HG02870 (cell line): ENCODE results near the gene PDIA2.
"Not testable (repeated sequence)": the region's sequence is repeated elsewhere in the genome, so short reads cannot be mapped to it uniquely, and the experiment has no call there.

Experiments used
- ATAC-seq: cut with Tn5 transposase; IDR thresholded peaks from one replicate; pipeline ENCODE4 v1.9.1; 2021; ENCODE audit warnings: mild to moderate bottlenecking, moderate library complexity; ENCODE audit not compliant: unreplicated experiment

PDIA2 gene

DNA sequence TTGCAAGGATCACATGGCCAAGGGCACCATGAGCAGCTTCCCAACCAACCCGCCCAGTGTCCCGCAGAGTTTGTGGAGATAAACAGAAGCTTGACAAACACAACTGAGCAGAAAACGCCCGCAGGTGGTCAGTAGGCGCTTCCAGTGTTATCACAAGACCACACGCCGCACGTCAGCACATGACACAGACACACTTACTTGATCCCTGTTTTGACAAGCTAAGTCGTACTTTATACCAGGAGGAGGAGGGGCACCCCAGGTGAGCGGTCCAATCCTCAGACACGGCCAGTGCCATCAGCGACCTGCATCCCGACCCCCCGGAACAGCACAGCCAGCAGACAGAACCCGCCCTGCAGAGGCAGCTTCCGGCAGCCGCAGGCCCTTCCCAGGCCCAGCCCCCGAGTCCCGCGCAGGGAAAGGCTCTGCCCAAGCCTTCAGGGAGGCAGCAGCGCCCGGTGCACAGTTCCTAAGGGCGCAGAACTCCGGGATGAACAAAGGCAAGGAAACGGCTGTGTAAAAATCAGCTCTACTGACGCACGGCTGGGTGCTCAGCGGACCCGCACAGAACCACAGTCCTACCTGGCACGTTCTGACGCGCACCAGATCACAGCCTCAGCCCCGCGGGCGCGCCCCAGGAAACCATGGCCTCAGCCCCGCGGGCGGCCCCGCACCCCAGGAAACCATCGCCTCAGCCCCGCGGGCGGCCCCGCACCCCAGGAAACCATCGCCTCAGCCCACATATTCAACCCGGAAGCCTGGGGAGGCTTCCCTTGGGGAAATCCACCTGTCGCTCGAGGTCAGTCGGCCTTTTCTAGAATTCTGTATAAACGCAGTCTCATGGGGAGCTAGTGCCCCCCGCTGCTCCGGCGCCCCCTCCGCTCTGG lies 41.7 kb downstream of the PDIA2 start:
- ATAC-seq = no peak

DNA sequence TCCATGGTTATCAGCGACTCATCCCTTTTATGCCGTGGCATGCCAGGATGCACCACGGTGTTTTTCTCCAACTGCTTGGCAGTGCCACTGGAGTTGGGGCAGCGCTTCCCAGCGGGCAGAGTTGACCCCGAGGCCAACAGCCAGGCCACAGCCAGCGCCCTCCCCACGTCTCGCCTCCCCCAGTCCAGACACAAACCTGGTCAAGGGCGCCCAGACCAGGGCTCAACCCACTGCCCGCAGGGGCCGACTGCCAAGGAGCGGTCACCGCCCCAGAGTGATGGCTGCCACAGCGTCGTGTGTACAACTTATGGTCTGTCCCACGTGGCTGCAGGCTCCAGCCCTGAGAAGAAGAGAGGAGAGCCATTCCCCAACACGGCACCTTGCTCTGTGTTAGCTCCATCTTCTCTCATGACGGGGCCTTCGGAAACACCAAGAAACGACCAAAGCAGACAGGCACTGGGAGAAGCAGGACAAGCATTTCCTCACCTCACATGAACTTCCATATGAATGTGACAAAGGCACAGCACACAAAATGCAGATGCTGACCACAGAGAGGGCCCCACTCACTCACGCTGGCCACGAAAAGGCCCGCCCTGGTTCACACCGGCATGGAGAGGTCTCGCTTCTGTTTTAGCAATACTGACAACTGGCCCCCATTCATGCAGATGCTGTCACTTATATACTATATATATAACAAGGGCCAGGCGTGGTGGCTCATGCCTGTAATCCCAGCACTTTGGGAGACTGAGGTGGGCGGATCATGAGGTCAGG lies 42.6 kb downstream of the PDIA2 start:
- no peak for ATAC-seq

DNA sequence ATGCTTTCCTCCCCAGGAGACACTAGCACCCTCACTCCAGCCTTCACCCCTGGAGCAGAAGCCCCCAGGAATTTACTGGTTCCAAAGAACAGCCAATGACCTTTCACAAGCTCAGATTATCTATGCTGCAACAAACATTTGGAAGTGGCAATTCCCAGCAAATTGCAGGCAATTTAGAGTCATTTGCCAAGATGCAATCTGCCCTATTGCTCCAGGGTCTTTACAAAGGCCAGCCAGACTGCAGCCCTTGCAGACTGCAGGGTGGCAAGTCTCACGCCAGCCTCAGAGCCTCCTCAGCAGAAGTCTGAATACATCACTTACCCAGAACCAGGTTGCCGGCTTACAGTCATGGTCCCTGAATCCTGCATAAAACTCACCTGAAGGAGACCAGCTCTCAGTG lies 47.8 kb downstream of the PDIA2 start:
- ATAC-seq = no peak

DNA sequence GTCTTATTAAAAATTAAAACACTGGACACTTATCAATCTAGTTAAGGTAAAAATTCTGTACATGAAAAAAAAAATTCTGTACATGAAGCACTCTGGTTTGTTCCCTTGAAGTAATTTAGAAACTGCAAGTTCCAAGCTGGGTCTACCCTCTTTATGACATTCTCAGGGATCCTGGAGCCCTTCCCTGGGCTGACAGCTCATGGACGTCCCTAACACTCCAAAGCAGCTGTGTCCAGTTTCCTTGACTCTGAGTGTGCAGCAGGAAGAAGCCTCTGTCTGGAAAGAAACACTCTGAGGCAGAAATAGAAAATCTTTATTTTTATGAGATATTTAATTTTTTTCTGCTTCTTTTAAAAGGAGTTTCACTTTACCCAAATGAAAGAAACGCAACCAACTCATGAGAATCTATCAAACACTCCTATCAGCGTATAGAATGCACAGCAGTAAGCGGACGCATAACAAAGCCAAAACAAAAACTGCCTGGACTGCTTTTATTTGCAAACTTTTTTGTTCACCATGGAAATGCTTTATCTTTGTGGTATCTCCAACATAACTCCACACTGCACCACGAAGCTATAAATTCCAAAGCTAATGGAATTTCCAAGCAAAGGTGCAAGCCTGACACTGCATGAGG lies 48.3 kb downstream of the PDIA2 start:
- not testable (repeated sequence) for ATAC-seq

DNA sequence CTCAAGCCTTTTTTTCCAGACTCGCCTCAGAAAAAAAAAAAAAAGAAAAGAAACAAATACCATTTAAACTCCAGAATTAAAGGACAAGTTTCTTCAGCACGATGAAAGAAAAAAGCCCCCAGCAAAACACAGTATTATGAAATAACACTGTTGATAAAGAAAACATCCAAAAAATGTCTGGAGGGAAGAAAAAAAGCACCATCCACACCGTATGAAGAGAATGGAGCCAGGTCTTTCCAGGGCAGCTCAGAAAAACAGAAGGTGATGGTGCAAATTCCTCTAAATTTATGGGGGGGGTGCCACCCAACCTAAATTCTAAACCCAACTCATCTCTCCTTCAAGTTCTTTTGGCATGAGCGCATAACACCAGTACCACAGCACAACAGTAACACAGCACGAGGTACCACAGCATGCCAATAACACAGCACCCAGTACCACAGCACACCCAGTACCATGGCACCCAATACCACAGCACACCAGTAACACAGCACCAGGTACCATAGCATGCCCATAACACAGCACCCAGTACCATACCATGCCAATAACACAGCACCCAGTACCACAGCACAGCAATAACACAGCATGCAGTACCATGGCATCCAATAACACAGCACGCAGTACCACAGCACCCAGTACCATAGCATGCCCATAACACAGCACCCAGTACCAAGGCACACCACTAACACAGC lies 50.6 kb downstream of the PDIA2 start:
- no peak for ATAC-seq

DNA sequence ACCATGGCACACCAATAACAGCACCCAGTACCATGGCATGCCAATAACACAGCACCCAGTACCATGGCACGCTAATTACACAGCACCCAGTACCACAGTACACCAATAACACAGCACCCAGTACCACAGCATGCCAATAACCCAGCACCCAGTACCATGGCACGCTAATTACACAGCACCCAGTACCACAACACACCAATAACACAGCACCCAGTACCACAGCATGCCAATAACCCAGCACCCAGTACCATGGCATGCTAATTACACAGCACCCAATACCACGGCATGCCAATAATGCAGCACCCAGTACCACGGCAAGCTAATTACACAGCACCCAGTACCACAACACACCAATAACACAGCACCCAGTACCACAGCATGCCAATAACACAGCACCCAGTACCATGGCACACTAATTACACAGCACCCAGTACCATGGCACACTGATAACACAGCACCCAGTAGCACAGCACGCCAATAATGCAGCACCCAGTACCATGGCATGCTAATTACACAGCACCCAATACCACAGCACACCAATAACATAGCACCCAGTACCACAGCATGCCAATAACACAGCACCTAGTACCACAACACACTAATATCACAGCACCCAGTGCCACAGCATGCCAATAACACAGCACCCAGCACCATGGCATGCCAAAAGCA lies 51.3 kb downstream of the PDIA2 start:
- not testable (repeated sequence) for ATAC-seq

DNA sequence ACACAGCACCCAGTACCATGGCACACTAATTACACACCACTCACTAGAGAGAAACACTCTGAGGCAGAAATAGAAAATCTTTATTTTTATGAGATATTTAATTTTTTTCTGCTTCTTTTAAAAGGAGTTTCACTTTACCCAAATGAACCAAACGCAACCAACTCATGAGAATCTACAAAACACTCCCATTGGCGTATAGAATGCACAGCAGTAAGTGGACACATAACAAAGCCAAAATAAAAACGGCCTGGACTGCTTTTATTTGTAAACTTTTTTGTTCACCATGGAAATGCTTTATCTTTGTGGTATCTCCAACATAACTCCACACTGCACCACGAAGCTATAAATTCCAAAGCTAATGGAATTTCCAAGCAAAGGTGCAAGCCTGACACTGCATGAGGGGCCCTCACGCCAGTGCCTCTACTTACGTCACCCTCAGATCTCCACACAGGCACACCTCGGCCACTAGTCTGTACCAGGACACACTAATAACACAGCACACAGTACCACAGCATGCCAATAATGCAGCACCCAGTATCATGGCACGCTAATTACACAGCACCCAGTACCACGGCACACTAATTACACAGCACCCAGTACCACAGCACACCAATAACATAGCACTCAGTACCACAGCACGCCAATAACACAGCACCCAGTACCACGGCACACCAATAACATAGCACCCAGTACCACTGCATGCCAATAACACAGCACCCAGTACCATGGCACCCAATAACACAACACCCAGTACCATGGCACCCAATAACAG lies 52.1 kb downstream of the PDIA2 start:
- ATAC-seq = not testable (repeated sequence)

DNA sequence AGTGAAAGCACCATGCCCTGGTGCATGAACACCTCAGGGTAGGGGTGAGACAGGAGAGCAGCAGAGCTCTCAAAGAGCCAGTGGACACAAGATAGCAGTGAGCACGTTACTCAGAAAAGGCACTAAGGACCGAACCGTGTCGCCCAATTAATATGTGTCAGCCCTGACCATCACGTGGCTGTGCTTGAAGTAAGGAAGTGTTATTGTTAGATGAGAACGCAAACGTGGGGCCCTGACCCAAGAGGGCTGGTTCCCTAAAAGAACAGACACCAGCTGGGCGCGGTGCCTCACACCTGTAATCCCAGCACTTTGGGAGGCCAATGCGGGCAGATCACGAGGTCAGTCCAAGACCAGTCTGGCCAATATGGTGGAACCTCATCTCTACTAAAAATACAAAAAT lies 53.3 kb downstream of the PDIA2 start:
- ATAC-seq = no peak
